B cell (primary cell): ENCODE data around the gene MFSD6L.

Source experiments
- EZH2 ChIP-seq: IDR thresholded peaks from 2 replicates; pipeline ENCODE4 v1.6.1; 2012; ENCODE audit warnings: borderline replicate concordance, low read depth, mild to moderate bottlenecking, moderate library complexity, low read length; ENCODE audit not compliant: insufficient read depth, poor library complexity, severe bottlenecking
- TF ChIP-seq, protein P1 (sequence below): fragments of 200-600 bp; IDR thresholded peaks from one replicate; pipeline ENCODE4 v1.8.0; 2022; ENCODE audit warnings: antibody characterized with exemption, mild to moderate bottlenecking

GRCh38 chr17:8747742-8748141 lies 51.4 kb downstream of the MFSD6L start:
- TF ChIP-seq, protein P1, sequence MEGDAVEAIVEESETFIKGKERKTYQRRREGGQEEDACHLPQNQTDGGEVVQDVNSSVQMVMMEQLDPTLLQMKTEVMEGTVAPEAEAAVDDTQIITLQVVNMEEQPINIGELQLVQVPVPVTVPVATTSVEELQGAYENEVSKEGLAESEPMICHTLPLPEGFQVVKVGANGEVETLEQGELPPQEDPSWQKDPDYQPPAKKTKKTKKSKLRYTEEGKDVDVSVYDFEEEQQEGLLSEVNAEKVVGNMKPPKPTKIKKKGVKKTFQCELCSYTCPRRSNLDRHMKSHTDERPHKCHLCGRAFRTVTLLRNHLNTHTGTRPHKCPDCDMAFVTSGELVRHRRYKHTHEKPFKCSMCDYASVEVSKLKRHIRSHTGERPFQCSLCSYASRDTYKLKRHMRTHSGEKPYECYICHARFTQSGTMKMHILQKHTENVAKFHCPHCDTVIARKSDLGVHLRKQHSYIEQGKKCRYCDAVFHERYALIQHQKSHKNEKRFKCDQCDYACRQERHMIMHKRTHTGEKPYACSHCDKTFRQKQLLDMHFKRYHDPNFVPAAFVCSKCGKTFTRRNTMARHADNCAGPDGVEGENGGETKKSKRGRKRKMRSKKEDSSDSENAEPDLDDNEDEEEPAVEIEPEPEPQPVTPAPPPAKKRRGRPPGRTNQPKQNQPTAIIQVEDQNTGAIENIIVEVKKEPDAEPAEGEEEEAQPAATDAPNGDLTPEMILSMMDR: no peak
- TF ChIP-seq EZH2: no peak
